Kidney capillary endothelial cell (primary cell): ENCODE results near the gene CNTRL.

Experiments used
- DNase-seq: peaks from one replicate; pipeline ENCODE4 v3.0.0-alpha.2; 2018; ENCODE audit warnings: low spot score

Gene CNTRL

GRCh38 chr9:121201738-121202533 lies 127.2 kb downstream of the CNTRL start, which contains the start of gene RAB14:
Gene RAB14 (minus strand): TSS chr9:121201869. CDS start chr9:121193412, 8,457 bp downstream.
- peak; percentile 99 for DNase-seq

- no peak for DNase-seq
These were observed 129.4 kb downstream of the CNTRL start for GRCh38 chr9:121204121-121204520.

GRCh38 chr9:121204611-121205010 lies 129.9 kb downstream of the CNTRL start:
- no peak for DNase-seq

GRCh38 chr9:121206516-121207370 lies 132.0 kb downstream of the CNTRL start:
- DNase-seq: no peak

GRCh38 chr9:121207371-121207940 lies 132.7 kb downstream of the CNTRL start:
- no peak for DNase-seq

- no peak for DNase-seq
These were observed 135.8 kb downstream of the CNTRL start for GRCh38 chr9:121210536-121210935.

- DNase-seq: peak; percentile 87
These were observed 138.5 kb downstream of the CNTRL start for GRCh38 chr9:121213136-121213806.

DNA sequence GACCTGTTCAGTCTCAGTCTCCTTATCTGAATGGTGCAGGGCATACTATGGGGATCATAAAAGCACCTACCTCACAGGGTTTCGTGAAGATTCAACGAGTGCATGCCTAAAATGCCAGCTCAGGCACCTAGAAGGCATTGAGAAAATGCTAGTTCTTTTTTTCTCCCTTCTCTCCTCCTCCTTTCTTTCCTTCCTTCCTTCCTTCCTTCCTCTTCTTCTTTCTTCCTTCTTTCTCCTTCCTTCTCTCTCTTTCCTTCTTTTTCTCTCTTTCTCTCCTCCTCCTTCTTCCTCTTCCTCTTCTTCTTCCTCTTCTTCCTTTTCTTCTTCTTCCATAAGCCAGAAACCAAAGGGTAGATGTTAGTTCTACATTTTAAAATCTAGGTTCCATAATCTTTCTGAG lies 139.2 kb downstream of the CNTRL start:
- DNase-seq: no peak

GRCh38 chr9:121216271-121216805 lies 141.6 kb downstream of the CNTRL start:
- no peak for DNase-seq

- no peak for DNase-seq
These were observed 143.0 kb downstream of the CNTRL start for GRCh38 chr9:121217609-121218292.

GRCh38 chr9:121218357-121219027 lies 143.7 kb downstream of the CNTRL start:
- no peak for DNase-seq

- DNase-seq: no peak
These were observed 144.8 kb downstream of the CNTRL start for GRCh38 chr9:121219530-121219929.

DNA sequence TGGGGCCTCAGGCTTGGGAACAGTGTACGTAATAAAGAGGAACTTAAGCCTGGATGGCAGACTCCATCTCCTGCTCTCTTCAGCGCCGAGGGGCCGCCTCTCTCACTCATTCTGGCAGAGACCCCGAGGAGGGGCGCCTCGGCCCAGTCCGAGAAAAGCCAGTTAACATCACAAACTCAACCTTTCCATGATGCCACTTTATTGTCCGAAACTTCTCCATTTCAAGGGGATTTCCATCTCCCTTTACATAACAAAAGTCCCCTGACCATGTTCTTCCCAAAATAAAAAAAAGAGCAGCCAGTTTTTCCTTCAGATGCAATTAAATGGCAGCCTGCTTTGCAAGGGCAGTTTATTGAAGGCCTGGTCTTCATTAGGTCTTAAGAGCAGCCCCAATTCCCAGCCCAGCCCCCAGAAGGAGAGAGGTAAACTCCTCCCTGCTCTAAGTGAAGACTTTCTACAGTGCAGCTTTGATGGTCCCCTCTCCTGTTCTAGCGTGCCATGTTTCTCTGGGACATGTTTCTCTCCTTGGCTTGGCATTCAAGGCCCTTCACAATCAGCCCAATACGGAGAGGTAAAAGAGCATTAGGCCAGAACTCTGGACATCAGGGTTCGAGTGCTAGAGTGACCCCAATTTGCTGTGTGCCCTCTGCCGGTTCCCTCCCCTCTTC lies 146.4 kb downstream of the CNTRL start:
- DNase-seq: no peak

GRCh38 chr9:121221664-121222055 lies 146.9 kb downstream of the CNTRL start:
- DNase-seq: no peak

DNA sequence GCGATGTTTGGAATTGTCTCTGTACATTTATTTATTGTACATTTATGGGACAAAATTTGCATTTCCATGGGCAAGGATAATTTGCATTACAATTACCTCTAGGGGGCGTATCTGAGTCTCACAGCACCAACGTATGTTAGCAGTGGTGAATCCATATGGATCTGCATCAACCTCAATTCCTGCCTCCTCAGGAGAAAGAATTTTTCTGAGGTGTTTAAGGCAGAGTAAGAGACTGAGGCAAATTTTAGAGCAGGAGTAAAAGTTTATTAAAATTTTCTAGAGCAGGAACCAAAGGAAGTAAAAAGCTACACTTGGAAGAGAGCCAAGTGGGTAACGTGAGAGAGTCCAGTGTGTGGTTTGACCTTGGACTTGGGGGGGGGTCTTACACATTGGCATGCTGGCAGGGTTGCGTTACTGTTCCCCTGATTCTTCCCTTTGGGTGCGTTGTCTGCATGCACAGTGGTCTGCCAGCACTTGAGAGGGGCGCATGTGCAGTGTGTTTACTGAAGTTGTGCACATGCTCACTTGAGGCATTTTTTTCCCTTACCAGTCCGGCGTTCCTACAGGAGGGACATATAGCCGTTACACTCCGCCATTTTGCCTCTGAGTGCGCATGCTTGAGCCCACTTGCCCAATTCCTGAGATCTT lies 147.9 kb downstream of the CNTRL start:
- DNase-seq: peak; percentile 63

- no peak for DNase-seq
These were observed 150.5 kb downstream of the CNTRL start for GRCh38 chr9:121225240-121225639.

DNA sequence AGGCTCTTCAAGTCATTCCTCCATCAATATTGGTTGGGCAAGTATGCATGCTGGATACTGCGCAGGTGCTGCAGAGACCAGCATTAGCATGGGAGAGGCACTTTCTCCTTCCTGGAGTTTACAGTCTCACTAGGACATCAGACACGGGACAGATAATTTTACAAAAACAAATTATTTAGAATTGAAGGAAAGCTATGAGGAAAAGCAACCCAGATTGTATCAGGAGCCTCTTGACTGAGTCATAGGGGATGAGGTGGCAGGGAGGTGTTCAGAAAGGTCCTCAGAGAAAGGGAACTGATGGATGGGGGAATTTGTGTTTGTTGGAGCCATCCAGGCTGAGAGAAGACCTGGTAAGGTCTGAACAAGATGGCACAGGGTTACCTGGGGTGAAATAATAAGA lies 151.4 kb downstream of the CNTRL start:
- no peak for DNase-seq
